Small intestine (tissue), 7 donors: Measurements from ENCODE around the gene NGDN. TPM values are rescaled to one million over a fixed set of nuclear protein-coding genes. Genes with fewer than 3 reads are reported as not detected.
"Not testable (repeated sequence)": the region's sequence is repeated elsewhere in the genome, so short reads cannot be mapped to it uniquely, and the experiment has no call there.

ENCODE experiments used
- DNase-seq, 2 donors: peaks; one replicate each; pipeline versions ENCODE4 v3.0.0 to v3.0.0-alpha.2; 2013
- FAIRE-seq: peaks from 2 replicates; lab custom pipeline; 2012; peaks lifted over from hg19 to GRCh38; lab: Jason Lieb, UNC
- H3K27ac ChIP-seq, 3 donors: one replicate each; pipeline ENCODE4 v1.5.1; 2013; ENCODE audit warnings: low read length in 2 of 3, mild to moderate bottlenecking in 2 of 3, control low read depth in 1 of 3, inconsistent platforms in 1 of 3, low read depth in 1 of 3, moderate library complexity in 1 of 3
- H3K27me3 ChIP-seq, 3 donors: one replicate each; pipeline ENCODE4 v1.6.1; 2013; ENCODE audit warnings: low read length in 3 of 3, inconsistent platforms in 1 of 3; ENCODE audit not compliant: control insufficient read depth in 3 of 3, insufficient read depth in 3 of 3
- H3K36me3 ChIP-seq, 3 donors: one replicate each; pipeline ENCODE4 v1.6.1; 2013; ENCODE audit warnings: low read length in 3 of 3, inconsistent platforms in 1 of 3, low read depth in 1 of 3, mild to moderate bottlenecking in 1 of 3, moderate library complexity in 1 of 3; ENCODE audit not compliant: control insufficient read depth in 3 of 3, insufficient read depth in 2 of 3
- H3K4me1 ChIP-seq, 3 donors: one replicate each; pipeline ENCODE4 v1.6.1; 2013; ENCODE audit warnings: low read length in 2 of 3, inconsistent platforms in 1 of 3, low read depth in 1 of 3, mild to moderate bottlenecking in 1 of 3, moderate library complexity in 1 of 3; ENCODE audit not compliant: control insufficient read depth in 3 of 3, insufficient read depth in 2 of 3
- H3K4me3 ChIP-seq, 3 donors: one replicate each; pipeline ENCODE4 v1.5.1; 2013; ENCODE audit warnings: low read length in 3 of 3, control low read depth in 1 of 3, inconsistent platforms in 1 of 3, low read depth in 1 of 3, mild to moderate bottlenecking in 1 of 3, moderate library complexity in 1 of 3
- H3K9me3 ChIP-seq, 2 donors: one replicate each; pipeline ENCODE4 v1.6.1; 2013; ENCODE audit warnings: low read depth in 1 of 2, low read length in 1 of 2; ENCODE audit not compliant: control insufficient read depth in 2 of 2, insufficient read depth in 1 of 2
- WGBS, 3 donors: extraction: QIAGEN DNeasy Blood & Tissue Kit; methylation state at CpG; one replicate each; pipeline ENCODE4 v1.1.7; 2013; 5-methylcytosine and 5-hydroxymethylcytosine counted together
- polyA plus RNA-seq, 4 donors: library from polyadenylated mRNA; stranded (reverse) in 3 of 4; unstranded in 1 of 4; fragments of 200-250 nt in 3 of 4; fragments of 120-200 nt in 1 of 4; gene quantifications; one replicate each; pipeline versions ENCODE4 v1.2.1 to v1.2.3, GENCODE V29; 2013
- donor health status: healthy with polysubstance abuse.
- donor health status: control.
- donor health status: control.
- donor health status: Bipolar disorder and iron deficiency.
- donor health status: healthy.

The NGDN gene
- polyA plus RNA-seq, 4 donors: 38.2 to 48.1 (median 45.2) TPM

GRCh38 chr14:23454445-23454856 is 15.1 kb upstream of the NGDN start:
- 34 to 84% (median 56%) methylated on average over 1 of the region's 1 CpG for WGBS, 3 donors
- DNase-seq (no peak), FAIRE-seq (no peak)
- H3K27me3 ChIP-seq: peaks cover 0 to 1% (median 0%) of the 10 kb centered on the region in 3 donors
- no peaks in the 10 kb centered on the region for H3K36me3 ChIP-seq
- peaks cover 0 to 9% (median 0%) of the 10 kb centered on the region in 3 donors for H3K4me1 ChIP-seq
- no peaks in the 10 kb centered on the region for H3K9me3 ChIP-seq
- no peak overlapping the region for H3K4me3 ChIP-seq
- no peak overlapping the region for H3K27ac ChIP-seq

- not testable (repeated sequence) for H3K27me3 ChIP-seq, H3K4me3 ChIP-seq, H3K4me1 ChIP-seq, FAIRE-seq, DNase-seq, H3K36me3 ChIP-seq, H3K9me3 ChIP-seq
- WGBS, 3 donors: 90 to 96% (median 94%) methylated on average over 10 to 11 of the region's 11 CpGs
- H3K27ac ChIP-seq: peak overlapping the region in 2 of 3 donors; percentile 16 to 82
These were observed 12.5 kb upstream of the NGDN start for GRCh38 chr14:23456883-23457586.

- FAIRE-seq (no peak), DNase-seq (peak; percentile 93 to 97)
- Histone ChIP-seq H3K4me1 (peaks cover 0 to 9% (median 0%) of the 10 kb centered on the region in 3 donors), H3K27me3 (peaks cover 0 to 1% (median 0%) of the 10 kb centered on the region in 3 donors), H3K27ac (peak overlapping the region; percentile 66 to 82 (median 68)), H3K9me3 (no peaks in the 10 kb centered on the region), H3K36me3 (no peaks in the 10 kb centered on the region), H3K4me3 (no peak overlapping the region)
- 31 to 68% (median 44%) methylated on average over 5 of the region's 5 CpGs for WGBS, 3 donors
These were observed 11.7 kb upstream of the NGDN start for GRCh38 chr14:23457587-23458445.

GRCh38 chr14:23460960-23461359 is 8.5 kb upstream of the NGDN start:
- no peak overlapping the region for H3K4me3 ChIP-seq
- DNase-seq (no peak), FAIRE-seq (no peak)
- H3K9me3 ChIP-seq: no peaks in the 10 kb centered on the region
- peaks cover 0 to 9% (median 0%) of the 10 kb centered on the region in 3 donors for H3K4me1 ChIP-seq
- H3K27ac ChIP-seq: no peak overlapping the region
- no peaks in the 10 kb centered on the region for H3K36me3 ChIP-seq
- H3K27me3 ChIP-seq: no peaks in the 10 kb centered on the region

GRCh38 chr14:23464700-23465099 is 4.8 kb upstream of the NGDN start:
- FAIRE-seq (no peak), DNase-seq (no peak)
- Histone ChIP-seq H3K4me1 (no peaks in the 10 kb centered on the region), H3K36me3 (no peaks in the 10 kb centered on the region), H3K27ac (no peak overlapping the region), H3K4me3 (no peak overlapping the region), H3K9me3 (no peaks in the 10 kb centered on the region), H3K27me3 (no peaks in the 10 kb centered on the region)

- 50 to 72% (median 58%) methylated on average over 3 of the region's 3 CpGs for WGBS, 3 donors
- FAIRE-seq (no peak), DNase-seq (no peak)
- Histone ChIP-seq H3K4me1 (peaks cover 0 to 2% (median 0%) of the 10 kb centered on the region in 3 donors), H3K9me3 (no peaks in the 10 kb centered on the region), H3K4me3 (no peak overlapping the region), H3K36me3 (no peaks in the 10 kb centered on the region), H3K27ac (no peak overlapping the region), H3K27me3 (no peaks in the 10 kb centered on the region)
These were observed 4.2 kb upstream of the NGDN start for GRCh38 chr14:23465261-23465660.

- Histone ChIP-seq H3K4me1 (peaks cover 0 to 4% (median 0%) of the 10 kb centered on the region in 3 donors), H3K27me3 (no peaks in the 10 kb centered on the region), H3K9me3 (no peaks in the 10 kb centered on the region), H3K36me3 (peaks cover 3 to 18% (median 4%) of the 10 kb centered on the region in 3 donors), H3K4me3 (peak overlapping the region in 2 of 3 donors; percentile 10 to 34), H3K27ac (peak overlapping the region; percentile 28 to 74 (median 41))
- DNase-seq (no peak), FAIRE-seq (no peak)
- WGBS, 3 donors: 78 to 84% (median 83%) methylated on average over 15 of the region's 15 CpGs
These were observed 788 bp upstream of the NGDN start for GRCh38 chr14:23468704-23469126.

GRCh38 chr14:23469906-23470403 is 452 bp downstream of the NGDN start:
- peak overlapping the region; percentile 57 to 87 (median 75) for H3K27ac ChIP-seq
- H3K9me3 ChIP-seq: no peaks in the 10 kb centered on the region
- H3K4me3 ChIP-seq: peak overlapping the region; percentile 72 to 92 (median 76)
- WGBS, 3 donors: 1 to 3% (median 1%) methylated on average over 11 of the region's 11 CpGs
- no peak for FAIRE-seq
- H3K27me3 ChIP-seq: no peaks in the 10 kb centered on the region
- H3K36me3 ChIP-seq: peaks cover 3 to 22% (median 8%) of the 10 kb centered on the region in 3 donors
- peaks cover 0 to 4% (median 0%) of the 10 kb centered on the region in 3 donors for H3K4me1 ChIP-seq
- DNase-seq: no peak
